Tibial artery (tissue), 4 donors: ENCODE results near the gene ATG9B.

Source experiments
- DNase-seq, 2 donors: peaks; one replicate each; pipeline ENCODE4 v3.0.0-alpha.2; 2019
- H3K27ac ChIP-seq, 2 donors: fragments of 200-600 bp; sonication (generic) in 1 of 2; 1 replicate in 1 of 2; 2 replicates in 1 of 2; pipeline ENCODE4 v1.5.1; 2018 to 2019; ENCODE audit warnings: mild to moderate bottlenecking in 1 of 2
- H3K27me3 ChIP-seq, 2 donors: fragments of 200-600 bp; sonication (generic) in 1 of 2; one replicate each; pipeline versions ENCODE4 v1.5.1 to v1.6.0; 2016 to 2019
- H3K36me3 ChIP-seq, 3 donors: fragments of 200-600 bp; sonication (generic) in 2 of 3; one replicate each; pipeline ENCODE4 v1.5.1; 2016 to 2019; ENCODE audit warnings: mild to moderate bottlenecking in 2 of 3
- H3K4me1 ChIP-seq, 4 donors: fragments of 200-600 bp; sonication (generic) in 2 of 4; 1 replicate in 3 of 4; 2 replicates in 1 of 4; pipeline ENCODE4 v1.5.1; 2016 to 2019
- H3K4me3 ChIP-seq, 2 donors: fragments of 200-600 bp; sonication (generic) in 1 of 2; 1 replicate in 1 of 2; 2 replicates in 1 of 2; pipeline ENCODE4 v1.5.1; 2018 to 2019; ENCODE audit warnings: mild to moderate bottlenecking in 2 of 2
- H3K9me3 ChIP-seq, 3 donors: fragments of 200-600 bp; sonication (generic) in 1 of 3; one replicate each; pipeline ENCODE4 v1.5.1; 2016 to 2019
- CTCF ChIP-seq, 2 experiments: fragments of 200-600 bp in 1 of 2; fragments of 450-650 bp in 1 of 2; IDR thresholded peaks; one replicate each; pipeline ENCODE4 v1.5.1; 2017 to 2019; ENCODE audit warnings: antibody characterized with exemption in 2 of 2, mild to moderate bottlenecking in 1 of 2, moderate library complexity in 1 of 2
- intact Hi-C: fragments of 100-400 bp; cut with DNase I; formaldehyde crosslinking; loops from one replicate; pipeline ENCODE4 v1.15.0; 2023; ENCODE audit warnings: low total_unique reads

Gene ATG9B

GRCh38 chr7:151069841-151070573 is 45.7 kb upstream of the ATG9B start:
- H3K4me1 ChIP-seq, result no peaks in the 10 kb centered on the region
- DNase-seq, result no peak
- H3K27ac ChIP-seq, result no peak overlapping the region
- peaks cover 88 to 100% (median 98%) of the 10 kb centered on the region in 3 donors for H3K36me3 ChIP-seq
- no peaks in the 10 kb centered on the region for H3K27me3 ChIP-seq
- H3K9me3 ChIP-seq, result no peaks in the 10 kb centered on the region
- TF ChIP-seq CTCF (IDR thresholded peaks at IDR 0.05), result no peak
- intact Hi-C loops, result no loop called here
- H3K4me3 ChIP-seq, result no peak overlapping the region

- intact Hi-C loops, result no loop called here
- DNase-seq, result no peak
These were observed 43.9 kb upstream of the ATG9B start for GRCh38 chr7:151068069-151068773.

GRCh38 chr7:151066273-151066974 is 42.1 kb upstream of the ATG9B start:
- no peak for TF ChIP-seq CTCF (IDR thresholded peaks at IDR 0.05)
- no peak for DNase-seq
- H3K4me3 ChIP-seq, result no peak overlapping the region
- H3K9me3 ChIP-seq, result no peaks in the 10 kb centered on the region
- peaks cover 0 to 24% (median 21%) of the 10 kb centered on the region in 4 donors for H3K4me1 ChIP-seq
- no peak overlapping the region for H3K27ac ChIP-seq
- H3K36me3 ChIP-seq, result peaks cover 67 to 77% (median 72%) of the 10 kb centered on the region in 3 donors
- intact Hi-C loops, result no loop called here
- H3K27me3 ChIP-seq, result no peaks in the 10 kb centered on the region

More at GRCh38 chr7:151068069-151068773, 43.9 kb upstream of the ATG9B start:
- peaks cover 0 to 6% (median 3%) of the 10 kb centered on the region in 4 donors for H3K4me1 ChIP-seq
- no peaks in the 10 kb centered on the region for H3K27me3 ChIP-seq
- H3K9me3 ChIP-seq, result no peaks in the 10 kb centered on the region
- TF ChIP-seq CTCF (IDR thresholded peaks at IDR 0.05), result no peak
- H3K36me3 ChIP-seq, result peaks cover 82 to 95% (median 89%) of the 10 kb centered on the region in 3 donors
- H3K4me3 ChIP-seq, result no peak overlapping the region
- no peak overlapping the region for H3K27ac ChIP-seq

GRCh38 chr7:151065516-151065915 is 41.2 kb upstream of the ATG9B start:
- no peaks in the 10 kb centered on the region for H3K9me3 ChIP-seq
- intact Hi-C loops, result no loop called here
- no peak for TF ChIP-seq CTCF (IDR thresholded peaks at IDR 0.05)
- no peak for DNase-seq
- H3K4me1 ChIP-seq, result peaks cover 0 to 33% (median 30%) of the 10 kb centered on the region in 4 donors
- H3K4me3 ChIP-seq, result no peak overlapping the region
- no peaks in the 10 kb centered on the region for H3K27me3 ChIP-seq
- no peak overlapping the region for H3K27ac ChIP-seq
- peaks cover 58 to 68% (median 63%) of the 10 kb centered on the region in 3 donors for H3K36me3 ChIP-seq

GRCh38 chr7:151064993-151065392 is 40.7 kb upstream of the ATG9B start:
- H3K36me3 ChIP-seq, result peaks cover 53 to 63% (median 58%) of the 10 kb centered on the region in 3 donors
- TF ChIP-seq CTCF (IDR thresholded peaks at IDR 0.05), result no peak
- no peaks in the 10 kb centered on the region for H3K27me3 ChIP-seq
- DNase-seq, result no peak
- H3K27ac ChIP-seq, result no peak overlapping the region
- no peak overlapping the region for H3K4me3 ChIP-seq
- H3K9me3 ChIP-seq, result no peaks in the 10 kb centered on the region
- intact Hi-C loops, result no loop called here
- peaks cover 0 to 38% (median 34%) of the 10 kb centered on the region in 4 donors for H3K4me1 ChIP-seq
